Aorta (tissue), 5 donors: ENCODE data around the gene CCDC70. TPM values are rescaled to one million over a fixed set of nuclear protein-coding genes. Genes with fewer than 3 reads are reported as not detected.

ENCODE experiments used
- ATAC-seq: fragments of 200-7000 bp; cut with Tn5 transposase; one replicate; pipeline ENCODE4 v1.9.1; 2022; ENCODE audit warnings: moderate library complexity; ENCODE audit not compliant: low FRiP score
- DNase-seq, 2 donors: peaks; one replicate each; pipeline ENCODE4 v3.0.0-alpha.2; 2020
- H3K27ac ChIP-seq, 2 donors: one replicate each; pipeline ENCODE4 v1.5.1; 2013; ENCODE audit warnings: low read length in 2 of 2, mild to moderate bottlenecking in 2 of 2, moderate library complexity in 2 of 2, control low read depth in 1 of 2, inconsistent platforms in 1 of 2, low read depth in 1 of 2
- H3K27me3 ChIP-seq, 2 donors: one replicate each; pipeline ENCODE4 v1.6.1; 2013; ENCODE audit warnings: control low read depth in 1 of 2, low read length in 1 of 2, mild to moderate bottlenecking in 1 of 2, moderate library complexity in 1 of 2; ENCODE audit not compliant: insufficient read depth in 2 of 2, control insufficient read depth in 1 of 2
- H3K36me3 ChIP-seq, 2 donors: one replicate each; pipeline ENCODE4 v1.6.1; 2013; ENCODE audit warnings: control low read depth in 1 of 2, low read length in 1 of 2, mild to moderate bottlenecking in 1 of 2; ENCODE audit not compliant: insufficient read depth in 2 of 2, control insufficient read depth in 1 of 2
- H3K4me1 ChIP-seq, 2 donors: one replicate each; pipeline ENCODE4 v1.6.1; 2013; ENCODE audit warnings: low read length in 2 of 2, control low read depth in 1 of 2, mild to moderate bottlenecking in 1 of 2, moderate library complexity in 1 of 2; ENCODE audit not compliant: insufficient read depth in 2 of 2, control insufficient read depth in 1 of 2
- H3K4me3 ChIP-seq, 2 donors: one replicate each; pipeline ENCODE4 v1.5.1; 2013; ENCODE audit warnings: low read length in 2 of 2, control low read depth in 1 of 2, mild to moderate bottlenecking in 1 of 2
- H3K9me3 ChIP-seq: one replicate; pipeline ENCODE4 v1.6.1; 2013; ENCODE audit warnings: mild to moderate bottlenecking, low read length; ENCODE audit not compliant: control insufficient read depth
- WGBS, 2 donors: extraction: QIAGEN DNeasy Blood & Tissue Kit; methylation state at CpG; one replicate each; pipeline ENCODE4 v1.1.7; 2013; 5-methylcytosine and 5-hydroxymethylcytosine counted together
- intact Hi-C, 2 donors: fragments of 100-400 bp; cut with DNase I; formaldehyde crosslinking; loops; one replicate each; pipeline versions ENCODE4 v1.14.2 to v1.15.0; 2022
- polyA plus RNA-seq, 2 donors: library from polyadenylated mRNA; stranded (reverse); fragments of 200-250 nt; gene quantifications; one replicate each; pipeline ENCODE4 v1.2.3, GENCODE V29; 2013
- total RNA-seq, 2 donors: library from RNA; stranded (reverse); fragmentation: NEBNext Ultra II Directional; extraction: Animal tissue kit (Norgen Biotek cat#: 25700); gene quantifications; one replicate each; pipeline ENCODE4 v1.2.1, GENCODE V29; 2021
- donor health status: healthy with polysubstance abuse.
- donor health status: Bipolar disorder and iron deficiency.
- donor health status: DM: no; HTN: no; CAD: no.
- donor health status: DM: no; HTN: no; CAD: no.
- donor health status: DM: yes; HTN: yes; CAD: no.

CCDC70 gene
- total and polyA plus RNA-seq, 4 donors = not detected

DNA sequence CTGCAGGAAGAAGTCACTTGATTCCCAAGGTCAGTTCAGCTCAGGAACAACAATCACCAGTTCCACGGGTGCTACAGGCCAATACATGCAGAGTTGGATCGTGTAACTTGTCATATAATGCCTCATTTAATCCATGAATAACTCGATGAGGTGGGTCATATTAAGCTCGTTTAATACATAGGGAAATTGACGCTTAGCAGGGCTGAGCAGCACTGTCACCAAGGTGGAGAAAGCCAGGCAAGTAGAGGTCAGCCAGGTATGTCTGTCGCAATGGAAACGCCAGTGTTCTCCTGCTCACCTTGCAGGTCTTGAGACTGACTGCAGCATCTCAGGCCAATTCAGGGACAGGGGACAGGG is 52.3 kb downstream of the CCDC70 start:
- no peak overlapping the region for H3K27ac ChIP-seq
- no peaks in the 10 kb centered on the region for H3K27me3 ChIP-seq
- 89 to 91% methylated on average over 7 of the region's 7 CpGs for WGBS, 2 donors
- no peaks in the 10 kb centered on the region for H3K4me1 ChIP-seq
- ATAC-seq = no peak
- no peak overlapping the region for H3K4me3 ChIP-seq
- intact Hi-C loops = no loop called here
- no peaks in the 10 kb centered on the region for H3K36me3 ChIP-seq
- DNase-seq = no peak
- H3K9me3 ChIP-seq = no peaks in the 10 kb centered on the region

Other genes starting within 250 kb of the CCDC70 start
- gene DHRS12, start 57.8 kb upstream of the CCDC70 start, total RNA-seq = 10 to 100 TPM; 11.8 to 13.5 TPM
- gene DHRS12, start 57.8 kb upstream of the CCDC70 start, polyA plus RNA-seq = 10 to 100 TPM; 15.4 to 23.5 TPM
- gene TMEM272, start 16.8 kb upstream of the CCDC70 start, total RNA-seq = under 1 TPM; 0.16 to 0.57 TPM
- gene TMEM272, start 16.8 kb upstream of the CCDC70 start, polyA plus RNA-seq = under 1 TPM in 1 of 2 donors, not detected in 1; 0.03 TPM
- 1 to 10 TPM; 9.7 to 9.8 TPM for gene ATP7B, start 149.5 kb downstream of the CCDC70 start, total RNA-seq
- 1 to 10 TPM in 1 of 2 donors, under 1 TPM in 1; 0.75 to 3.0 TPM for gene ATP7B, start 149.5 kb downstream of the CCDC70 start, polyA plus RNA-seq
- 10 to 100 TPM; 29.9 to 32.5 TPM for gene ALG11, start 150.4 kb downstream of the CCDC70 start, total RNA-seq
- gene ALG11, start 150.4 kb downstream of the CCDC70 start, polyA plus RNA-seq = 1 to 10 TPM; 7.1 to 7.6 TPM
- gene UTP14C, start 162.7 kb downstream of the CCDC70 start, total RNA-seq = 10 to 100 TPM; 14.5 to 18.0 TPM
- gene UTP14C, start 162.7 kb downstream of the CCDC70 start, polyA plus RNA-seq = 1 to 10 TPM; 4.4 to 8.2 TPM